HG03565 (cell line): ENCODE measurements around the gene PIK3AP1.
A peak's percentile ranks its signal among the peaks of the same experiment; 100 is the strongest.

Experiments
- ATAC-seq: cut with Tn5 transposase; IDR thresholded peaks from one replicate; pipeline ENCODE4 v1.9.1; 2021; ENCODE audit warnings: mild to moderate bottlenecking, moderate library complexity; ENCODE audit not compliant: unreplicated experiment

The PIK3AP1 gene

GRCh38 chr10:96614515-96614914 lies 105.8 kb downstream of the PIK3AP1 start:
- ATAC-seq, result no peak

- no peak for ATAC-seq
Measured at GRCh38 chr10:96613576-96613975, 106.7 kb downstream of the PIK3AP1 start.

- ATAC-seq, result no peak
Measured at GRCh38 chr10:96612055-96612830, 108.1 kb downstream of the PIK3AP1 start.

- no peak for ATAC-seq
Measured at GRCh38 chr10:96610817-96611216, 109.5 kb downstream of the PIK3AP1 start.

GRCh38 chr10:96609510-96609909 lies 110.8 kb downstream of the PIK3AP1 start:
- ATAC-seq, result no peak

- no peak for ATAC-seq
Measured at GRCh38 chr10:96608805-96609204, 111.5 kb downstream of the PIK3AP1 start.

- ATAC-seq, result no peak
Measured at GRCh38 chr10:96608262-96608661, 112.1 kb downstream of the PIK3AP1 start.

- no peak for ATAC-seq
Measured at GRCh38 chr10:96606946-96607345, 113.4 kb downstream of the PIK3AP1 start.

- no peak for ATAC-seq
Measured at GRCh38 chr10:96606216-96606615, 114.1 kb downstream of the PIK3AP1 start.

- ATAC-seq, result no peak
Measured at GRCh38 chr10:96600337-96600736, 120.0 kb downstream of the PIK3AP1 start.

- no peak for ATAC-seq
Measured at GRCh38 chr10:96598846-96599245, 121.5 kb downstream of the PIK3AP1 start.

- ATAC-seq, result no peak
Measured at GRCh38 chr10:96596422-96597407, 123.6 kb downstream of the PIK3AP1 start.

GRCh38 chr10:96595741-96596140 lies 124.6 kb downstream of the PIK3AP1 start:
- ATAC-seq, result no peak

- no peak for ATAC-seq
Measured at GRCh38 chr10:96591946-96592345, 128.4 kb downstream of the PIK3AP1 start.

- ATAC-seq, result peak; percentile 46
Measured at GRCh38 chr10:96588616-96589419, 131.5 kb downstream of the PIK3AP1 start.

GRCh38 chr10:96588060-96588554 lies 132.2 kb downstream of the PIK3AP1 start:
- no peak for ATAC-seq

- ATAC-seq, result no peak
Measured at GRCh38 chr10:96587264-96588059, 132.9 kb downstream of the PIK3AP1 start.

- peak; percentile 41 for ATAC-seq
Measured at GRCh38 chr10:96586419-96587263, 133.7 kb downstream of the PIK3AP1 start, which contains the start of gene TM9SF3. Gene TM9SF3 (minus strand): TSS chr10:96587012. CDS start chr10:96586835, 177 bp downstream.
